DOHH2 (cell line): ENCODE data around the gene USP35.

Experiments used
- H3F3A ChIP-seq: fragments of 200-600 bp; sonication (generic), shearing (Covaris generic); 2 replicates; pipeline ENCODE4 v1.6.0; 2016; ENCODE audit warnings: antibody characterized with exemption, mild to moderate bottlenecking; ENCODE audit not compliant: control insufficient read depth, insufficient read depth
- H3K27ac ChIP-seq: fragments of 200-600 bp; sonication (generic); 2 replicates; pipeline ENCODE4 v1.5.1; 2014; ENCODE audit warnings: low read depth, mild to moderate bottlenecking, low read length, moderate library complexity
- H3K27me3 ChIP-seq: fragments of 200-600 bp; sonication (generic); 2 replicates; pipeline ENCODE4 v1.6.1; 2014; ENCODE audit warnings: mild to moderate bottlenecking, low read length, mixed read lengths; ENCODE audit not compliant: control insufficient read depth
- H3K36me3 ChIP-seq: fragments of 200-600 bp; sonication (generic); 2 replicates; pipeline ENCODE4 v1.6.1; 2014; ENCODE audit warnings: mild to moderate bottlenecking, low read length, moderate library complexity, mixed read lengths; ENCODE audit not compliant: control insufficient read depth
- H3K4me1 ChIP-seq: fragments of 200-600 bp; sonication (generic); 2 replicates; pipeline ENCODE4 v1.6.1; 2014; ENCODE audit warnings: mild to moderate bottlenecking, low read length, mixed read lengths; ENCODE audit not compliant: control insufficient read depth
- H3K4me2 ChIP-seq: fragments of 200-600 bp; sonication (generic); 2 replicates; pipeline ENCODE4 v1.6.0; 2014; ENCODE audit warnings: mild to moderate bottlenecking, low read length, moderate library complexity
- H3K4me3 ChIP-seq: fragments of 200-600 bp; sonication (generic); 2 replicates; pipeline ENCODE4 v1.5.1; 2014; ENCODE audit warnings: mild to moderate bottlenecking, low read length, mixed read lengths
- H3K79me2 ChIP-seq: fragments of 200-600 bp; sonication (generic); 2 replicates; pipeline ENCODE4 v1.6.1; 2014; ENCODE audit warnings: mild to moderate bottlenecking, low read length, mixed read lengths; ENCODE audit not compliant: control insufficient read depth
- H3K9me2 ChIP-seq: fragments of 200-600 bp; sonication (generic); replicated peaks from 2 replicates; pipeline ENCODE4 v1.6.1; 2014; ENCODE audit warnings: mild to moderate bottlenecking, low read length, mixed read lengths; ENCODE audit not compliant: control insufficient read depth
- H3K9me3 ChIP-seq: fragments of 200-600 bp; sonication (generic); 2 replicates; pipeline ENCODE4 v1.6.1; 2014; ENCODE audit warnings: antibody characterized with exemption, low read length, mixed read lengths; ENCODE audit not compliant: control insufficient read depth, insufficient read depth
- H4K20me1 ChIP-seq: fragments of 200-600 bp; sonication (generic); 2 replicates; pipeline ENCODE4 v1.6.0; 2014; ENCODE audit warnings: low read depth, mild to moderate bottlenecking, antibody characterized with exemption, low read length, moderate library complexity; ENCODE audit not compliant: control insufficient read depth, insufficient read depth
- CTCF ChIP-seq: fragments of 200-600 bp; sonication (generic); IDR thresholded peaks from one replicate; pipeline ENCODE4 v1.5.1; 2014; ENCODE audit warnings: antibody characterized with exemption, mild to moderate bottlenecking, low read depth, low read length; ENCODE audit not compliant: poor library complexity, severe bottlenecking
- EZH2phosphoT487 ChIP-seq: fragments of 200-600 bp; sonication (generic); IDR thresholded peaks from 2 replicates; pipeline ENCODE4 v1.6.1; 2017; ENCODE audit warnings: borderline replicate concordance, mild to moderate bottlenecking, antibody characterized with exemption, low read length, moderate library complexity, mixed read lengths

The USP35 gene

DNA sequence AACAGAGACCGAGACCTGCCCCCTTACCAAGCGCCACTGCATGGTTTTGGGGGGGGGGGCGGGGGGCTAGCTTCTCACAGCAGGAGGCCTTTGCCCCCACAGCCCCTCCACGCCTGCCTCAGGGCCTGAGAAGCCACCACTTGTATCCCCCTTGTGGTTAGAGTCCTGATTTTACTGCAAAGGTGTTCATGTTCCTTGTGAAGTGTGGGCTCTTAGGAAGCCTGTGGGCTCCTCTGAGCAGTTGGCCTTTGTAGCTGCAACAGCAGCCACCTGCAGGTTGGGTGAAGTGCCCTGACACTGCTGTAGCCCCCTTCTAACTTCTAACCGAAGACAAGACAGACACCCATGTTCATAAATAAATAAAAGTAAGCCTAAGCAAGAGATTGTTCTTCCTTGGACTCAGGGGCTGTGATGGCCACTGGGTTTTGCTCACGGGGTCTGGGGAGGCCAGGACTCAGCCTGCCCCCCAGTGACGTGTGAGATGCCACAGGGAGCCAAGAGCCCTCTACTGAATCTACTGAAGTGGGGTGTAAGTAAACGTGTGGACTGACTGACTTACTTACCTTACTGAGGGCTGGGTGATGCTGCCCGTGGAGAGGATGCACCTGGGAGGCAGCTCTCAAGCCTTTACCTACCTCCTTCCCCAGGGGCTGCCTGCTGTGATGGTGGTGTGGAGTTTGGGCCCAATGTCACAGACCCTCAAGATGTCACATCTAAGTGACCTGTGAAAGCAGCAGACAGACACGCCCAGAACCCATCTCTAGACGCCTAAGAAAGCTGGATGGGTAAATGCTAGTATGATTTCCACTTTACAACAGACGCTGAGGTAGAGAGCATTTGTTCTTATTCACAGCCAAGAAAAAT lies 25.8 kb downstream of the USP35 start:
- Histone ChIP-seq H3K4me1 (no peaks in the 10 kb centered on the region), H4K20me1 (no peaks in the 10 kb centered on the region), H3K9me2 (no peaks in the 10 kb centered on the region), H3K79me2 (no peaks in the 10 kb centered on the region), H3F3A (no peaks in the 10 kb centered on the region), H3K4me3 (no peak overlapping the region), H3K9me3 (no peaks in the 10 kb centered on the region), H3K27ac (no peak overlapping the region), H3K4me2 (no peak overlapping the region), H3K27me3 (no peaks in the 10 kb centered on the region), H3K36me3 (no peaks in the 10 kb centered on the region)
- no peak for TF ChIP-seq CTCF

DNA sequence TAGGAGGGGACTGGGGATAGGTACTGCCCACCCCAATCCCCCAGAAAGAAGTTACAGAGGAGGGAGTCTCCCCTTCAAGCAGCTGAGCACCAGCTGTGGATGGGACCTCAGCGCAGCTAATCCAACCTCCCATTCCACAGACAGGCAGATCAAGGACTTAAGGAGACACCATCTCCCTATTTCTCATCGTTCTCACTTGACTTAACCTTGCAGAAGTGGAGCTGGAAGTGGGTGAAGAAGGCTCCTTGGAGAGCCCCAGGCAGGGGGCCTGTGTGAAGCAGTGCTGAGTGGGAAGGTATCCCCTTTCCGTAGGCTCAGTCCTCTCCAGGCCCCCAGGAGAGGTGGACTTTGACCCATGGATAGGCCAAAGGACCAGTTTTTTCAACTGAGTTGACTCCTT lies 27.3 kb downstream of the USP35 start:
- Histone ChIP-seq H4K20me1 (no peaks in the 10 kb centered on the region), H3K4me2 (no peak overlapping the region), H3K36me3 (no peaks in the 10 kb centered on the region)

GRCh38 chr11:78216571-78217287 lies 28.0 kb downstream of the USP35 start:
- Histone ChIP-seq H4K20me1 (no peaks in the 10 kb centered on the region), H3K27me3 (no peaks in the 10 kb centered on the region), H3F3A (no peaks in the 10 kb centered on the region), H3K9me3 (no peaks in the 10 kb centered on the region), H3K79me2 (no peaks in the 10 kb centered on the region), H3K36me3 (no peaks in the 10 kb centered on the region), H3K9me2 (no peaks in the 10 kb centered on the region), H3K4me2 (no peak overlapping the region), H3K4me1 (no peaks in the 10 kb centered on the region), H3K4me3 (no peak overlapping the region), H3K27ac (no peak overlapping the region)
- TF ChIP-seq EZH2phosphoT487 (no peak), CTCF (no peak)

More for the DNA sequence above, 27.3 kb downstream of the USP35 start:
- H3F3A ChIP-seq: no peaks in the 10 kb centered on the region
- H3K9me3 ChIP-seq: no peaks in the 10 kb centered on the region
- H3K79me2 ChIP-seq: no peaks in the 10 kb centered on the region
- no peak for TF ChIP-seq CTCF
- TF ChIP-seq EZH2phosphoT487: no peak
- no peaks in the 10 kb centered on the region for H3K4me1 ChIP-seq
- no peak overlapping the region for H3K4me3 ChIP-seq
- no peaks in the 10 kb centered on the region for H3K27me3 ChIP-seq
- no peak overlapping the region for H3K27ac ChIP-seq
- no peaks in the 10 kb centered on the region for H3K9me2 ChIP-seq
